Astrocyte (in vitro differentiated cells and primary cell): ENCODE results near the gene ATP9A. TPM values are rescaled to one million over a fixed set of nuclear protein-coding genes. Genes with fewer than 3 reads are reported as not detected.

Experiments
- DNase-seq: peaks from one replicate; pipeline ENCODE4 v3.0.0-alpha.2; 2010; ENCODE audit warnings: low read depth
- FAIRE-seq: peaks from 2 replicates; lab custom pipeline; 2011; peaks lifted over from hg19 to GRCh38; lab: Jason Lieb, UNC
- H2AFZ ChIP-seq: 2 replicates; pipeline ENCODE4 v1.6.0; 2012; ENCODE audit warnings: low read depth, low read length, inconsistent platforms
- H3K27ac ChIP-seq: 2 replicates; pipeline ENCODE4 v1.5.1; 2011; ENCODE audit warnings: low read depth, low read length, inconsistent platforms
- H3K27me3 ChIP-seq: 2 replicates; pipeline ENCODE4 v1.6.0; 2011; ENCODE audit warnings: low read length, inconsistent platforms; ENCODE audit not compliant: insufficient read depth
- H3K36me3 ChIP-seq: 2 replicates; pipeline ENCODE4 v1.5.1; 2011; ENCODE audit warnings: low read length, inconsistent platforms; ENCODE audit not compliant: insufficient read depth
- H3K4me1 ChIP-seq: 2 replicates; pipeline ENCODE4 v1.5.1; 2011; ENCODE audit warnings: low read length, inconsistent platforms; ENCODE audit not compliant: insufficient read depth
- H3K4me2 ChIP-seq: 2 replicates; pipeline ENCODE4 v1.6.0; 2012; ENCODE audit warnings: low read length, inconsistent platforms
- H3K4me3 ChIP-seq: 2 replicates; pipeline ENCODE4 v1.5.1; 2011; ENCODE audit warnings: low read depth, mild to moderate bottlenecking, low read length, inconsistent platforms; ENCODE audit not compliant: insufficient read depth
- H3K79me2 ChIP-seq: 2 replicates; pipeline ENCODE4 v1.6.0; 2012; ENCODE audit warnings: mild to moderate bottlenecking, low read length, inconsistent platforms; ENCODE audit not compliant: insufficient read depth
- H3K9ac ChIP-seq: 2 replicates; pipeline ENCODE4 v1.6.0; 2012; ENCODE audit warnings: mild to moderate bottlenecking, low read length, inconsistent platforms
- H3K9me3 ChIP-seq: 2 replicates; pipeline ENCODE4 v1.5.1; 2012; ENCODE audit warnings: low read depth, mild to moderate bottlenecking, low read length, inconsistent platforms; ENCODE audit not compliant: insufficient read depth
- H4K20me1 ChIP-seq: 2 replicates; pipeline ENCODE4 v1.6.0; 2012; ENCODE audit warnings: low read length, inconsistent platforms; ENCODE audit not compliant: insufficient read depth
- H3K27ac Mint-ChIP-seq: one replicate; pipeline ENCODE4 v1.8.0; 2021; ENCODE audit warnings: mild to moderate bottlenecking, mixed read lengths; ENCODE audit not compliant: unreplicated experiment
- H3K27me3 Mint-ChIP-seq: one replicate; pipeline ENCODE4 v1.8.0; 2021; ENCODE audit warnings: low read depth, mixed read lengths; ENCODE audit not compliant: unreplicated experiment
- H3K36me3 Mint-ChIP-seq: one replicate; pipeline ENCODE4 v1.8.0; 2021; ENCODE audit warnings: low read depth, mixed read lengths; ENCODE audit not compliant: unreplicated experiment
- H3K4me1 Mint-ChIP-seq: one replicate; pipeline ENCODE4 v1.8.0; 2021; ENCODE audit warnings: low read depth, mixed read lengths; ENCODE audit not compliant: unreplicated experiment
- H3K4me3 Mint-ChIP-seq: one replicate; pipeline ENCODE4 v1.8.0; 2021; ENCODE audit warnings: mild to moderate bottlenecking, moderate library complexity, mixed read lengths; ENCODE audit not compliant: unreplicated experiment
- H3K9me3 Mint-ChIP-seq: one replicate; pipeline ENCODE4 v1.8.0; 2021; ENCODE audit warnings: mild to moderate bottlenecking, mixed read lengths; ENCODE audit not compliant: unreplicated experiment
- CTCF ChIP-seq: IDR thresholded peaks from 2 replicates; pipeline ENCODE4 v1.5.1; 2011; ENCODE audit warnings: low read depth, mild to moderate bottlenecking, inconsistent platforms, low read length, moderate library complexity; ENCODE audit not compliant: insufficient read depth
- EZH2 ChIP-seq: IDR thresholded peaks from 2 replicates; pipeline ENCODE4 v1.6.1; 2012; ENCODE audit warnings: mild to moderate bottlenecking, low read length, inconsistent platforms; ENCODE audit not compliant: insufficient read depth
- total RNA-seq: library from RNA; stranded (reverse); gene quantifications from 2 replicates; pipeline ENCODE4 v1.2.1, GENCODE V29; 2021

Gene ATP9A
- total RNA-seq, 1 donor from 2014 or later = 12.9 TPM

- Histone ChIP-seq H3K4me1 (no peaks in the 10 kb centered on the region), H3K27ac (no peak overlapping the region), H3K9me3 (no peaks in the 10 kb centered on the region), H3K4me3 (no peak overlapping the region), H3K36me3 (no peaks in the 10 kb centered on the region), H2AFZ (no peak overlapping the region), H4K20me1 (no peaks in the 10 kb centered on the region), H3K9ac (no peak overlapping the region), H3K4me2 (no peak overlapping the region), H3K79me2 (no peaks in the 10 kb centered on the region), H3K27me3 (no peaks in the 10 kb centered on the region)
- Mint-ChIP-seq H3K27me3 (no peaks in the 10 kb centered on the region), H3K4me1 (peaks cover 2% of the 10 kb centered on the region), H3K36me3 (peaks cover under 1% of the 10 kb centered on the region), H3K4me3 (no peak overlapping the region), H3K9me3 (peaks cover 1% of the 10 kb centered on the region), H3K27ac (no peak overlapping the region)
- no peak for TF ChIP-seq CTCF
- TF ChIP-seq EZH2 = no peak
- FAIRE-seq = no peak
- no peak for DNase-seq
These were observed 114.1 kb downstream of the ATP9A start for GRCh38 chr20:51654060-51654459.

- no peaks in the 10 kb centered on the region for H3K27me3 ChIP-seq
- H3K9ac ChIP-seq = no peak overlapping the region
- FAIRE-seq (no peak), DNase-seq (no peak)
- H3K79me2 ChIP-seq = no peaks in the 10 kb centered on the region
- Mint-ChIP-seq H3K27me3 (no peaks in the 10 kb centered on the region), H3K9me3 (peaks cover 1% of the 10 kb centered on the region), H3K4me3 (no peak overlapping the region), H3K36me3 (no peaks in the 10 kb centered on the region), H3K4me1 (peaks cover 2% of the 10 kb centered on the region), H3K27ac (no peak overlapping the region)
- H3K4me1 ChIP-seq = no peaks in the 10 kb centered on the region
- TF ChIP-seq CTCF = no peak
- H3K9me3 ChIP-seq = no peaks in the 10 kb centered on the region
- no peak overlapping the region for H3K4me3 ChIP-seq
- H3K4me2 ChIP-seq = no peak overlapping the region
- no peak overlapping the region for H3K27ac ChIP-seq
- H4K20me1 ChIP-seq = no peaks in the 10 kb centered on the region
- H2AFZ ChIP-seq = no peak overlapping the region
- no peaks in the 10 kb centered on the region for H3K36me3 ChIP-seq
These were observed 115.0 kb downstream of the ATP9A start for GRCh38 chr20:51653226-51653625.

GRCh38 chr20:51651921-51652549 is 116.2 kb downstream of the ATP9A start:
- no peaks in the 10 kb centered on the region for H4K20me1 ChIP-seq
- H2AFZ ChIP-seq = no peak overlapping the region
- H3K9me3 ChIP-seq = no peaks in the 10 kb centered on the region
- H3K36me3 Mint-ChIP-seq = no peaks in the 10 kb centered on the region
- H3K27ac ChIP-seq = no peak overlapping the region
- no peak for DNase-seq
- no peak overlapping the region for H3K9ac ChIP-seq
- FAIRE-seq = no peak
- no peaks in the 10 kb centered on the region for H3K36me3 ChIP-seq
- no peaks in the 10 kb centered on the region for H3K79me2 ChIP-seq
- no peak for TF ChIP-seq CTCF
- TF ChIP-seq EZH2 = no peak
- no peaks in the 10 kb centered on the region for H3K27me3 Mint-ChIP-seq
- H3K4me1 Mint-ChIP-seq = peaks cover 2% of the 10 kb centered on the region
- no peak overlapping the region for H3K27ac Mint-ChIP-seq
- no peak overlapping the region for H3K4me3 ChIP-seq
- H3K9me3 Mint-ChIP-seq = peaks cover 1% of the 10 kb centered on the region
- no peak overlapping the region for H3K4me3 Mint-ChIP-seq
- H3K27me3 ChIP-seq = no peaks in the 10 kb centered on the region
- H3K4me1 ChIP-seq = no peaks in the 10 kb centered on the region
- no peak overlapping the region for H3K4me2 ChIP-seq
